Measurements from ENCODE around the gene NR2C2.
A peak's percentile ranks its signal among the peaks of the same experiment; 100 is the strongest.

Gene NR2C2

GRCh38 chr3:15092686-15093085 is 145.3 kb downstream of the NR2C2 start:
- H3K4me1 Mint-ChIP-seq = peaks cover 2 to 3% of the 10 kb centered on the region in 2 donors
- H3K36me3 Mint-ChIP-seq = peaks cover 12 to 38% of the 10 kb centered on the region in 2 donors
- no peak for DNase-seq
- H3K9me3 Mint-ChIP-seq = no peaks in the 10 kb centered on the region
- H3K27me3 Mint-ChIP-seq = peaks cover under 1 to 1% of the 10 kb centered on the region in 2 donors
- H3K27ac Mint-ChIP-seq = no peak overlapping the region
- no peak overlapping the region for H3K4me3 Mint-ChIP-seq
- ATAC-seq (replicated peaks) = no peak

- Mint-ChIP-seq H3K4me1 (peaks cover 13 to 16% of the 10 kb centered on the region in 2 donors), H3K9me3 (no peaks in the 10 kb centered on the region), H3K36me3 (peaks cover 15 to 48% of the 10 kb centered on the region in 2 donors), H3K27ac (no peak overlapping the region), H3K4me3 (no peak overlapping the region), H3K27me3 (peaks cover 4 to 6% of the 10 kb centered on the region in 2 donors)
- DNase-seq (no peak), ATAC-seq (replicated peaks) (no peak)
Measured at GRCh38 chr3:15094187-15094875, 146.9 kb downstream of the NR2C2 start.

- Mint-ChIP-seq H3K27ac (peak overlapping the region; percentile 47), H3K36me3 (peaks cover 8 to 36% of the 10 kb centered on the region in 2 donors), H3K9me3 (no peaks in the 10 kb centered on the region), H3K4me1 (peaks cover 13 to 24% of the 10 kb centered on the region in 2 donors), H3K4me3 (no peak overlapping the region), H3K27me3 (peaks cover 4 to 6% of the 10 kb centered on the region in 2 donors)
- DNase-seq = no peak
- no peak for ATAC-seq (replicated peaks)
Measured at GRCh38 chr3:15096046-15096445, 148.7 kb downstream of the NR2C2 start.

DNA sequence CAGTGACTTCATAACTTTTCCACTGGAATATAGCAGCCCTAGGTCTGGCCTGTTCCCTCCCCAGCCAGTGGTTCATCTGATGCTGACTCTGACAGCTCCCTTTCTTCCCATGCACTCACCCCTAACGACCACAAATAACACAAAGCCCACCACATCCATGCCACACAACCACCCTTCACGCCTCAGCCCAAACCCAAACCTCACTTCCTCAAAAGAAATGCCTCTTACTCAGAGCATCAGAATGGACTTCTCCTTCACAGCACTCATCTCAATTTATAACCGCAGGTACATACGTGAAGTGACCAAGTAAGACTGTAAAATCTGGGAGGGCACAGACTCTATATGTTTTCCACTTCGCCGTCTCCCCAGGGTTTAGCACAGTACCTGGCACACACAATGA is 150.5 kb downstream of the NR2C2 start:
- peaks cover 17 to 20% of the 10 kb centered on the region in 2 donors for H3K27me3 Mint-ChIP-seq
- peaks cover 11 to 24% of the 10 kb centered on the region in 2 donors for H3K4me1 Mint-ChIP-seq
- peak overlapping the region; percentile 94 to 96 for H3K4me3 Mint-ChIP-seq
- DNase-seq = peak; percentile 76
- ATAC-seq (replicated peaks) = peak; percentile 54 to 63
- no peaks in the 10 kb centered on the region for H3K9me3 Mint-ChIP-seq
- H3K36me3 Mint-ChIP-seq = peaks cover 6 to 29% of the 10 kb centered on the region in 2 donors
- peak overlapping the region; percentile 95 for H3K27ac Mint-ChIP-seq
